GM19452 (cell line): ENCODE measurements around the gene RNF220.

ENCODE experiments used
- ATAC-seq: cut with Tn5 transposase; IDR thresholded peaks from one replicate; pipeline ENCODE4 v1.9.1; 2021; ENCODE audit not compliant: unreplicated experiment

Gene RNF220

GRCh38 chr1:44631647-44632539 is 226.8 kb downstream of the RNF220 start:
- ATAC-seq = peak; percentile 64

GRCh38 chr1:44632598-44632997 is 227.5 kb downstream of the RNF220 start:
- ATAC-seq = no peak

GRCh38 chr1:44634606-44635189 is 229.6 kb downstream of the RNF220 start:
- no peak for ATAC-seq

- ATAC-seq = no peak
Measured at GRCh38 chr1:44635439-44635838, 230.4 kb downstream of the RNF220 start.

GRCh38 chr1:44636083-44636687 is 231.1 kb downstream of the RNF220 start:
- ATAC-seq = no peak

GRCh38 chr1:44636688-44637598 is 231.9 kb downstream of the RNF220 start:
- ATAC-seq = no peak

- no peak for ATAC-seq
Measured at GRCh38 chr1:44637702-44638411, 232.8 kb downstream of the RNF220 start.

GRCh38 chr1:44640200-44640853 is 235.3 kb downstream of the RNF220 start:
- ATAC-seq = no peak

- no peak for ATAC-seq
Measured at GRCh38 chr1:44641126-44642102, 236.4 kb downstream of the RNF220 start.

- ATAC-seq = no peak
Measured at GRCh38 chr1:44642255-44642654, 237.2 kb downstream of the RNF220 start.

GRCh38 chr1:44642925-44643324 is 237.9 kb downstream of the RNF220 start:
- ATAC-seq = no peak

GRCh38 chr1:44643721-44644334 is 238.8 kb downstream of the RNF220 start:
- ATAC-seq = no peak

GRCh38 chr1:44644806-44645205 is 239.8 kb downstream of the RNF220 start:
- no peak for ATAC-seq

GRCh38 chr1:44645476-44646244 is 240.6 kb downstream of the RNF220 start:
- ATAC-seq = no peak

- no peak for ATAC-seq
Measured at GRCh38 chr1:44646261-44647110, 241.4 kb downstream of the RNF220 start.

GRCh38 chr1:44647896-44648295 is 242.8 kb downstream of the RNF220 start:
- no peak for ATAC-seq
